HCT116 (cell line): Measurements from ENCODE around the gene ZNF41. TPM values are rescaled to one million over a fixed set of nuclear protein-coding genes. Genes with fewer than 3 reads are reported as not detected.

Experiments
- ATAC-seq: fragments of 200-7000 bp; cut with Tn5 transposase; 2 replicates; pipeline ENCODE4 v1.9.1; 2020; ENCODE audit warnings: mild to moderate bottlenecking, moderate library complexity
- BruUV-seq: library from RNA; stranded (reverse); fragments of 400-500 nt; replicated peaks from 2 replicates; lab custom pipeline; 2021; lab: Mats Ljungman, UMichigan
- CTCF ChIA-PET: fragments of 300-600 bp; sonication (Branson Sonifier 250); formaldehyde crosslinking; loops from one replicate; lab custom pipeline; 2021; ENCODE audit warnings: antibody characterized with exemption; lab: Charles Lee
- POLR2A ChIA-PET: fragments of 300-600, 350-600 bp; sonication (Branson Sonifier 250); formaldehyde crosslinking; loops from one replicate; lab custom pipeline; 2021; ENCODE audit warnings: antibody characterized with exemption; lab: Charles Lee
- RAD21 ChIA-PET, 2 experiments: fragments of 300-600 bp; sonication (Branson Sonifier 250); formaldehyde crosslinking; loops; one replicate each; lab custom pipeline; 2023; ENCODE audit warnings: low total read pairs in 2 of 2; ENCODE audit not compliant: uncharacterized antibody in 2 of 2, unreplicated experiment in 2 of 2, low non-redundant PET in 1 of 2; lab: Charles Lee
- DNase-seq: peaks from one replicate; pipeline ENCODE4 v3.0.0-alpha.2; 2010; ENCODE audit warnings: low read depth, low spot score
- H2AFZ ChIP-seq: fragments of 200-600 bp; shearing (Covaris generic), sonication (generic); 2 replicates; pipeline ENCODE4 v1.6.1; 2017; ENCODE audit warnings: low read depth, mixed run types, mixed read lengths, antibody characterized with exemption, low read length; ENCODE audit not compliant: poor library complexity, severe bottlenecking
- H3K27ac ChIP-seq: 2 replicates; pipeline ENCODE4 v1.5.1; 2012; ENCODE audit warnings: low read depth, low read length
- H3K27me3 ChIP-seq: fragments of 200-600 bp; sonication (generic); 2 replicates; pipeline ENCODE4 v1.6.1; 2016; ENCODE audit warnings: mixed run types, low read length, mixed read lengths; ENCODE audit not compliant: insufficient read depth
- H3K36me3 ChIP-seq, 2 experiments: fragments of 200-500 bp in 1 of 2; fragments of 200-600 bp in 1 of 2; sonication (Bioruptor generic) in 1 of 2; sonication (generic) in 1 of 2; 2 replicates each; pipeline versions ENCODE4 v1.5.1 to v1.6.1; 2014 to 2016; ENCODE audit warnings: low read length in 2 of 2, inconsistent platforms in 1 of 2, mixed read lengths in 1 of 2, mixed run types in 1 of 2; ENCODE audit not compliant: insufficient read depth in 2 of 2, control insufficient read depth in 1 of 2
- H3K4me1 ChIP-seq, 2 experiments: fragments of 200-600 bp in 1 of 2; sonication (generic) in 1 of 2; 2 replicates each; pipeline versions ENCODE4 v1.5.1 to v1.6.1; 2012 to 2017; ENCODE audit warnings: low read length in 2 of 2, inconsistent platforms in 1 of 2, mild to moderate bottlenecking in 1 of 2, mixed read lengths in 1 of 2, mixed run types in 1 of 2, moderate library complexity in 1 of 2; ENCODE audit not compliant: insufficient read depth in 2 of 2, control insufficient read depth in 1 of 2
- H3K4me2 ChIP-seq: fragments of 200-600 bp; sonication (generic); 2 replicates; pipeline ENCODE4 v1.6.1; 2017; ENCODE audit warnings: mixed run types, low read length, mixed read lengths
- H3K4me3 ChIP-seq, 2 experiments: fragments of 200-600 bp in 1 of 2; sonication (generic) in 1 of 2; replicated peaks in 1 of 2; 2 replicates each; pipeline ENCODE4 v1.5.1; 2011 to 2016; ENCODE audit warnings: low read length in 2 of 2, control low read depth in 1 of 2, low read depth in 1 of 2, mild to moderate bottlenecking in 1 of 2, mixed read lengths in 1 of 2, mixed run types in 1 of 2
- H3K79me2 ChIP-seq: fragments of 200-600 bp; sonication (generic); 2 replicates; pipeline ENCODE4 v1.6.1; 2017; ENCODE audit warnings: mild to moderate bottlenecking, mixed run types, low read length, moderate library complexity, mixed read lengths; ENCODE audit not compliant: insufficient read depth
- H3K9ac ChIP-seq: fragments of 200-600 bp; sonication (generic); 2 replicates; pipeline ENCODE4 v1.6.1; 2016; ENCODE audit warnings: low read length, mixed read lengths
- H3K9me2 ChIP-seq: fragments of 200-600 bp; sonication (generic), shearing (Covaris generic); 2 replicates; pipeline ENCODE4 v1.6.1; 2017; ENCODE audit warnings: mixed run types, mild to moderate bottlenecking, moderate library complexity; ENCODE audit not compliant: insufficient read depth
- H3K9me3 ChIP-seq, 2 experiments: fragments of 200-500 bp in 1 of 2; fragments of 200-600 bp in 1 of 2; sonication (Bioruptor generic) in 1 of 2; sonication (generic) in 1 of 2; 2 replicates each; pipeline ENCODE4 v1.6.1; 2014 to 2017; ENCODE audit warnings: low read length in 2 of 2, mixed read lengths in 2 of 2, inconsistent platforms in 1 of 2, low read depth in 1 of 2, mild to moderate bottlenecking in 1 of 2, mixed run types in 1 of 2, moderate library complexity in 1 of 2; ENCODE audit not compliant: control insufficient read depth in 1 of 2, insufficient read depth in 1 of 2
- H4K20me1 ChIP-seq: fragments of 200-600 bp; sonication (generic), shearing (Covaris generic); 2 replicates; pipeline ENCODE4 v1.6.1; 2017; ENCODE audit warnings: mixed run types, mild to moderate bottlenecking, moderate library complexity; ENCODE audit not compliant: insufficient read depth
- CBX3 ChIP-seq: IDR thresholded peaks from 2 replicates; pipeline ENCODE4 v1.6.1; 2012; ENCODE audit warnings: low read depth
- CTCF ChIP-seq, 3 experiments: fragments of 200-600 bp in 1 of 3; sonication (generic) in 1 of 3; IDR thresholded peaks in 2 of 3; conservative IDR thresholded peaks in 1 of 3; 2 replicates each; pipeline ENCODE4 v1.5.1; 2012 to 2017; ENCODE audit warnings: low read depth in 2 of 3, low read length in 2 of 3, antibody characterized with exemption in 1 of 3, borderline replicate concordance in 1 of 3, control low read depth in 1 of 3, mild to moderate bottlenecking in 1 of 3, mixed read lengths in 1 of 3, mixed run types in 1 of 3, moderate library complexity in 1 of 3; ENCODE audit not compliant: insufficient read depth in 1 of 3
- EZH2phosphoT487 ChIP-seq: fragments of 200-600 bp; IDR thresholded peaks from 2 replicates; pipeline ENCODE4 v1.6.1; 2018; ENCODE audit warnings: antibody characterized with exemption, borderline replicate concordance
- FOSL1 ChIP-seq: IDR thresholded peaks from 2 replicates; pipeline ENCODE4 v1.6.1; 2012; ENCODE audit warnings: low read depth
- MAX ChIP-seq: IDR thresholded peaks from 2 replicates; pipeline ENCODE4 v1.6.1; 2012
- RAD21 ChIP-seq: IDR thresholded peaks from 2 replicates; pipeline ENCODE4 v1.6.1; 2012; ENCODE audit warnings: low read depth, mild to moderate bottlenecking
- SP1 ChIP-seq: IDR thresholded peaks from 2 replicates; pipeline ENCODE4 v1.6.1; 2012; ENCODE audit warnings: low read depth
- YY1 ChIP-seq: IDR thresholded peaks from 2 replicates; pipeline ENCODE4 v1.6.1; 2011; ENCODE audit warnings: low read length, low read depth, moderate library complexity, mild to moderate bottlenecking; ENCODE audit not compliant: insufficient replicate concordance; ENCODE audit errors: extremely low read depth
- ZFX ChIP-seq: fragments of 450-650 bp; IDR thresholded peaks from 2 replicates; pipeline ENCODE4 v1.6.1; 2017
- ZNF274 ChIP-seq: fragments of 200-500 bp; sonication (Bioruptor generic); IDR thresholded peaks from 2 replicates; pipeline ENCODE4 v1.6.1; 2014; ENCODE audit warnings: mild to moderate bottlenecking, low read depth, low read length, inconsistent platforms
- intact Hi-C: fragments of 100-400 bp; cut with micrococcal nuclease; formaldehyde crosslinking; loops from 2 replicates; pipeline ENCODE4 v1.10.0; 2022
- total RNA-seq: library from RNA; stranded (reverse); gene quantifications from one replicate; pipeline ENCODE4 v1.2.1, GENCODE V29; 2021; ENCODE audit not compliant: unreplicated experiment

ZNF41 gene
- total RNA-seq, 1 experiment from 2014 or later, result 7.4 TPM

DNA sequence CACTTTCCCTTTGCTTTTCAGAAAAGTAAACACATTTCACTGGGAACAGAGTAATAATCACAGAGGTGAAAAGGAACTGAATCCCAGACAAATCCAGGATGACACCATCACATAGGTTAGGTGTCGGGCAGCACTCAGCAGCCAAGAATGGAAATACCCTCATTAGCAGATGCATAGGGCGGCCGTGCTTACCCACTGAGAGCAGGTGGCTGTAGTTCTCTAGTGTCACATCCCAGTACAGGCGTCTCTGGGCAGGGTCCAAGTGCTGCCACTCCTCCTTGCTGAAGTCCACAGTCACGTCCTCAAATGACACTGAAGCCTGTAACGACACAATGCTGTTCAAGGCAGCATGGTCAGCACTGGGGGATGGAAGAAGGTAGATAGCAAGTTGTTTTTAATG lies 26.9 kb downstream of the ZNF41 start:
- Histone ChIP-seq H2AFZ (no peak overlapping the region), H3K9me2 (no peaks in the 10 kb centered on the region), H3K79me2 (no peaks in the 10 kb centered on the region), H3K36me3 (peaks cover 0 to 16% of the 10 kb centered on the region in 2 experiments; a peak in 1 of 4 replicates), H3K4me3 (no peak overlapping the region), H3K9me3 (no peaks in the 10 kb centered on the region), H3K27ac (no peak overlapping the region), H3K27me3 (no peaks in the 10 kb centered on the region), H3K4me1 (no peaks in the 10 kb centered on the region), H3K4me2 (no peak overlapping the region), H3K9ac (no peak overlapping the region), H4K20me1 (no peaks in the 10 kb centered on the region)
- ATAC-seq, result no peak
- ChIA-PET POLR2A (no interaction called here), RAD21 (no interaction called here), CTCF (no interaction called here)
- no TSS peak for BruUV-seq
- intact Hi-C loops, result no loop called here
- no peak for TF ChIP-seq CBX3
- no peak for TF ChIP-seq RAD21
- no peak for DNase-seq

DNA sequence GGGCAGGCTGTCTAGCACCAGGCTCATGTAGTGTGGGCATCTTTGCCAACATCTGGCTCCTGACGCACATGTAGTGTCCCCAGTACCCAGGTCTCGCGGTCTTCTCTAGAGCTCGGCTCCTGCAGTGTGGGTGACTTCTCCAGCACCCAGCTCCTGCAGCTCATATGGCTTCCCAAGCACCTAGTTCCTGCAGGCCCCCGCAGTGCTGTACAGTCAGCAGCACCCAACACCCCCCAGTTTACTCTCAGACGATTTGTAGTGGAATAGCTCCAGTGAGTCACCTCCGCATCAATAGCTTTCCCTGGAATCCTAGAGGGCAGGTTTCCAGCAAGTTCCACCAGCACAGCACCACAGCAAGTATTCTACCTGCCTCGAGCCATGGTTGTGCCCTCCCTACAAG lies 30.9 kb downstream of the ZNF41 start:
- Histone ChIP-seq H3K27ac (no peak overlapping the region), H3K27me3 (no peaks in the 10 kb centered on the region), H3K9ac (no peak overlapping the region), H2AFZ (no peak overlapping the region), H3K36me3 (peaks cover 0 to 30% of the 10 kb centered on the region in 2 experiments; a peak in 1 of 4 replicates), H3K9me2 (no peaks in the 10 kb centered on the region), H3K9me3 (peaks cover 8 to 11% of the 10 kb centered on the region in 2 experiments; a peak in 2 of 4 replicates), H3K4me3 (no peak overlapping the region), H3K4me1 (no peaks in the 10 kb centered on the region), H4K20me1 (no peaks in the 10 kb centered on the region), H3K4me2 (no peak overlapping the region), H3K79me2 (no peaks in the 10 kb centered on the region)
- BruUV-seq, result no TSS peak
- no peak for TF ChIP-seq EZH2phosphoT487
- no peak for TF ChIP-seq ZNF274
- no peak for TF ChIP-seq MAX
- TF ChIP-seq YY1, result no peak
- no peak for TF ChIP-seq ZFX
- no peak for TF ChIP-seq SP1
- no peak for TF ChIP-seq CTCF (IDR thresholded peaks at IDR 0.05 in 2 of 3, conservative IDR thresholded peaks at IDR 0.05 in 1 of 3; ENCODE audit: borderline replicate concordance in 1 of 3, insufficient read depth in 1 of 3, low read depth in 2 of 3, low read length in 2 of 3)
- TF ChIP-seq FOSL1, result no peak
- intact Hi-C loops, result no loop called here
- ATAC-seq (no peak), DNase-seq (no peak)
- ChIA-PET POLR2A (no interaction called here), CTCF (no interaction called here), RAD21 (no interaction called here)
